GM10266 (cell line): ENCODE measurements around the gene CNTNAP5.

Experiments
- DNase-seq: peaks from one replicate; pipeline ENCODE4 v3.0.0; 2012; ENCODE audit errors: extremely low spot score
- TF ChIP-seq, protein P1 (sequence below): IDR thresholded peaks from 2 replicates; pipeline ENCODE4 v1.5.1; 2012; ENCODE audit warnings: mild to moderate bottlenecking, low read depth; ENCODE audit not compliant: control insufficient read depth, insufficient read depth; ENCODE audit errors: missing control alignments

Gene CNTNAP5

DNA sequence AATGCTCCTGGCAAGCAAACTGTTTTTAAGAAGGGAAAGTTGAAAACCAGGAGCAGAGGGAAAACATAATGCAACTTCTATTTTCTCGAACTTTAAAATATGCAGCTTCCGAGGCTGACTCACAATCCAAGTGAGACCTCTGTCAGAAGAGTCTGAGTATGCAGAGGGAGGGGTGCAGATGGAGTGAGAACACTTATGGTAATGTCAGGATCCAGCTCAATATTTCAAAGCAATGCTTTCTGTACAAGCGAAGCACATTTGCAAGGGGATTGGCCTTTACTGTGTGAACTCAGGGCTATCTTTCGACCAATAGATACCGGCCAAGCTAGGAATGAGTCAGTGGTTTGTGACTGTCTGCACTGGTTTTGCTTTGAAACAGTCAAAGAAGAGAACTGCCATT, 242.7 kb downstream of the CNTNAP5 start:
- DNase-seq: no peak

DNA sequence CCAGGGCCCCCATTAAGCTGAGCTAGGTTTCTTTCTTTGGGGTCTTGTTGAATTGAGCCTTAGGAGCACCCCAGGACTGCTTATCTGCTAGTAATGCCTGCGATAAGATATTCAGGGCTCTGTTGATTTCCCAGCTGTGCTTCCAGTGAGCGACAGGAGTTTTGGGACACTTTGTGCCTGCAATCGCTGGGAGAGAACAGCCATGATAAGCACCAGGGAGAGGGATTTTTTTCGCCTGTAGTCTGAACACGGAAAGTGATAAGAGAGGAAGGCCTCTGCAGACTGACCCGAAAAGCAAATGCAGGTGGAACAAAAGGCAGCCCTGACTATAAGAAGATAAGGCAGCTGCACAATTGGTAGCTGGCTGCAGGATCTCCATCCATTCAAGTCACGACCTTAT, 244.3 kb downstream of the CNTNAP5 start:
- TF ChIP-seq, protein P1, sequence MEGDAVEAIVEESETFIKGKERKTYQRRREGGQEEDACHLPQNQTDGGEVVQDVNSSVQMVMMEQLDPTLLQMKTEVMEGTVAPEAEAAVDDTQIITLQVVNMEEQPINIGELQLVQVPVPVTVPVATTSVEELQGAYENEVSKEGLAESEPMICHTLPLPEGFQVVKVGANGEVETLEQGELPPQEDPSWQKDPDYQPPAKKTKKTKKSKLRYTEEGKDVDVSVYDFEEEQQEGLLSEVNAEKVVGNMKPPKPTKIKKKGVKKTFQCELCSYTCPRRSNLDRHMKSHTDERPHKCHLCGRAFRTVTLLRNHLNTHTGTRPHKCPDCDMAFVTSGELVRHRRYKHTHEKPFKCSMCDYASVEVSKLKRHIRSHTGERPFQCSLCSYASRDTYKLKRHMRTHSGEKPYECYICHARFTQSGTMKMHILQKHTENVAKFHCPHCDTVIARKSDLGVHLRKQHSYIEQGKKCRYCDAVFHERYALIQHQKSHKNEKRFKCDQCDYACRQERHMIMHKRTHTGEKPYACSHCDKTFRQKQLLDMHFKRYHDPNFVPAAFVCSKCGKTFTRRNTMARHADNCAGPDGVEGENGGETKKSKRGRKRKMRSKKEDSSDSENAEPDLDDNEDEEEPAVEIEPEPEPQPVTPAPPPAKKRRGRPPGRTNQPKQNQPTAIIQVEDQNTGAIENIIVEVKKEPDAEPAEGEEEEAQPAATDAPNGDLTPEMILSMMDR: no peak
- no peak for DNase-seq

More for the DNA sequence above, 242.7 kb downstream of the CNTNAP5 start:
- TF ChIP-seq, protein P1: no peak

DNA sequence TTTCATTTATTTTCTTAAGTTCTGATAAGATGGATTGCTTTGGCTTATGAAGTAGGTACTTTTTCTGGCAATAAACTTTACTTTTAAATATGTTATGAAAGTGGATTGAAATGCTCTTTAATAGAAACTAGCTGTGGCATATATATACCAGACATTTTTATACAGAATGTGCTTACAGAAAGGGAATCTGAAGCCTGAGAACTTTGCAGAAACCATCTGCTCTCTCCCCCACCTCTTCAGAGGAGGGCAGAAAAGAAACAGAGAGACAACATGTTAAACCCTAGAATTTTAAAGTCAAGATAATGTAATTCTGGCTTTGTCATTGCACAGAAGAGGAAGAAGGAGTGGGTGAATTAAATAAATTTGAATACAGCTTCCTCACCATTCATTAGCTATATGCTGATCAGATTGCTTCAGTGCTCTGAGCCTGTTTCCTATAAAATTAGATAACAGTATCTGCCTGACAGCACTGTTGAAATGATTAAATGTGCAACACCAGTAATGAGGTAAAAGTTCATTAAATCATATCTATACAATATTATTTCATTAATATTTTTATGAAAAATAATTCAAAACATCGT, 247.3 kb downstream of the CNTNAP5 start:
- TF ChIP-seq, protein P1: no peak
- no peak for DNase-seq

DNA sequence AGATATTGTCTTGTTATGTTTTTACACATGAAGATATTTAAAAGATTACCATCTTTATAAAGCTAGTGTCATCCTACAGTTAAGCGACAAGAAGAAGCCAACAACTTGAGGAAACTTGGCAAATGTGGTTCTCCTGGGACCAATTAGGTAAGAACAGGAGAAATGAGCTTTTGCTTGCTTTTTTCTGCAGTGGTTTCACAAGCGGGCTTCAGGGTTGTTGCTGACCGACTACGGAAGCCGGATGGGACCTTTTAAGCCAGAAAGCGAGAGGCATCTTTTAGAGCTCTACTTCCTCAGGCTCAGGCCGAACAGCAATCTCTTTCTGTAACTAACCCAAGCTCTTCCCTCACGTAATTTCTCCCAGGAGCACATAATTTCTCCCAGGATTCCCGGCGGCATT, 256.5 kb downstream of the CNTNAP5 start:
- no peak for DNase-seq
- TF ChIP-seq, protein P1: no peak

GRCh38 chr2:124283096-124283495, 258.0 kb downstream of the CNTNAP5 start:
- no peak for DNase-seq

DNA sequence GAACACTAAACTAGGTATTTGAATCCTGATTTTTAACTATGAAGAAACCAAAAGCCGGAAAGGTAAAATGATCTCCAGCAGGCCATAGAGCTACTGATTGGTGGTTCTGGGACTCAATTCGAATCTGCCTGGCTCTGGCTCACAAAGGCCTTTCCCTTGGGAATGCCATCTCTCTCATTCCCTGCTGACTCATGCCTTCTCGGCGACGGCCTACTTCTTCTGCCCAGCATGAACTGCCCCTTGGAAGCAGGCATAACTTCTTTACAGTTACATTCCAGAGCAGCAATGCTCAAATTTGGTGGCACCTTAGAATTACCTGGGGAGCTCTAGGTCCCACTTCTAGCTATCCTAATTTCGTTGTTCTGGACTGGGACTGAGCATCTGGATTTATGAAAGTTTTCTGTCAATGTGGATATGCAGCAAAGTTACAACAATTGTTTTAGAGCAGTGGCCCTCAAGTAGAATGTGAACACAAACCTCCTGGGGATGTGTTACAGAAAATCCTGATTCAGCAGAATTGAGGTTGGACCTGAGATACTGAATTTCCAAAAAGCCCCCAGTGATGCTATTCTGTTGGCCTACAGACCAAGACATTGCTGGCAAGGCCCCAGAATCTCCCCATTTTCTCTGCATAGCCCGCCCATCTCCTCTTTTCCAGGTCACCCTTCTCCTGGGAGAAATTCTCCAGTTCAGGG, 261.1 kb downstream of the CNTNAP5 start:
- TF ChIP-seq, protein P1: no peak
- no peak for DNase-seq

More at GRCh38 chr2:124283096-124283495, 258.0 kb downstream of the CNTNAP5 start:
- TF ChIP-seq, protein P1: no peak

DNA sequence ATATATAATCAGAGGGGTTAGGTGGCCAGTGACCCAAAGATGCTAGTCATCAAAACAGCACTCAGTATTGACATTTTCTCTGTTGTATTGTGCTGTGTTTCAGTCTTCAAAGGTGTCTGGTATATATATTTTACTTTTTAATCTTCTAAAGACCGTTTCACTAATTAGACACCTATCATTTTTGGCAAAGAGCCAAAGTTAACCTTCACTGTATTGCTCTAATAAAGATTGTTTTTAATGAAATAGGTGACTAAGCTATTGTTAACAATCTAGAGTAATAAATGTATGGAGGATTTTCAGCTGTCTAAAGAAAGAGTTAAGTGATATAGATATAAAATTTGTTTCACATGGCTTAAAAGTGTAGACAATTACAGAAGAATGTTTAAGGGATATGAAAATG, 264.0 kb downstream of the CNTNAP5 start:
- TF ChIP-seq, protein P1: no peak
- DNase-seq: no peak
